ENCODE results near the gene NTMT1. TPM values are rescaled to one million over a fixed set of nuclear protein-coding genes. Genes with fewer than 3 reads are reported as not detected.

Gene NTMT1
- total RNA-seq, 1 experiment from 2014 or later: 87.1 TPM

DNA sequence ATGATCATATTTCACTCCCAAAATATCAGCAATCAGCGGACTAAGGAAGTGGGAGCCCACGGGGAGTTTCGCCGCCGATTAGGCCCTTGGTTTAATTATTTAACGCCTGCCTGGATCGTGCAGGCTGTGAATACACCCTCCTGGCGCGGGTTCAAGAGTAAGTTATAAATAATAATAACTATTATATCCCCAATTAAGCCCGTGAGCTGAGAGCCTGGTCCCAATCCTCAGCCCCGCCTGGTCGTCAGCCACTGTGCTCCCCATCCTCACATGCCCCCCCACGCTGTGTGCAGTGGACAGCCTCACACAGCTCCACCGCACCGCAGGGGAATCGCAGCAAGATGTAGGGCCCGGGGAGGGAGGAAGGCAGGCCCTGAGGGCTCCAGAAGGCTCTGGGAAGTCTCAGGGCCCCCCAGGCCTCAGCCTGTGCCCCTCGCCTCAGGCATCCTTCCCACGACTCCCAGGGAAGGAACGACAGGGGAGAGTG is 28.6 kb downstream of the NTMT1 start:
- ChIA-PET POLR2A (ENCODE audit: low non-redundant PET) (no interaction called here), CTCF (no interaction called here)
- H3K27me3 ChIP-seq (replicated peaks; ENCODE audit: insufficient read depth, low read depth, low read length, poor library complexity): no peaks in the 10 kb centered on the region
- peaks cover 26% of the 10 kb centered on the region for H3K4me1 ChIP-seq (ENCODE audit: insufficient read depth, low read length, poor library complexity, severe bottlenecking)
- no peak for DNase-seq (ENCODE audit: low spot score)
- H3K9me3 ChIP-seq (ENCODE audit: low read depth, low read length, poor library complexity, severe bottlenecking): no peaks in the 10 kb centered on the region
- no peaks in the 10 kb centered on the region for H3K36me3 ChIP-seq (ENCODE audit: insufficient read depth, low read length, poor library complexity, severe bottlenecking)
- no peak for TF ChIP-seq EZH2 (IDR thresholded peaks at IDR 0.05; ENCODE audit: borderline replicate concordance, low read depth, low read length, poor library complexity, severe bottlenecking)
- TF ChIP-seq, protein P1, sequence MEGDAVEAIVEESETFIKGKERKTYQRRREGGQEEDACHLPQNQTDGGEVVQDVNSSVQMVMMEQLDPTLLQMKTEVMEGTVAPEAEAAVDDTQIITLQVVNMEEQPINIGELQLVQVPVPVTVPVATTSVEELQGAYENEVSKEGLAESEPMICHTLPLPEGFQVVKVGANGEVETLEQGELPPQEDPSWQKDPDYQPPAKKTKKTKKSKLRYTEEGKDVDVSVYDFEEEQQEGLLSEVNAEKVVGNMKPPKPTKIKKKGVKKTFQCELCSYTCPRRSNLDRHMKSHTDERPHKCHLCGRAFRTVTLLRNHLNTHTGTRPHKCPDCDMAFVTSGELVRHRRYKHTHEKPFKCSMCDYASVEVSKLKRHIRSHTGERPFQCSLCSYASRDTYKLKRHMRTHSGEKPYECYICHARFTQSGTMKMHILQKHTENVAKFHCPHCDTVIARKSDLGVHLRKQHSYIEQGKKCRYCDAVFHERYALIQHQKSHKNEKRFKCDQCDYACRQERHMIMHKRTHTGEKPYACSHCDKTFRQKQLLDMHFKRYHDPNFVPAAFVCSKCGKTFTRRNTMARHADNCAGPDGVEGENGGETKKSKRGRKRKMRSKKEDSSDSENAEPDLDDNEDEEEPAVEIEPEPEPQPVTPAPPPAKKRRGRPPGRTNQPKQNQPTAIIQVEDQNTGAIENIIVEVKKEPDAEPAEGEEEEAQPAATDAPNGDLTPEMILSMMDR (conservative IDR thresholded peaks at IDR 0.05; ENCODE audit: low read depth, low read length): no peak
- H3K4me3 ChIP-seq (ENCODE audit: low read depth, low read length, poor library complexity, severe bottlenecking): peak overlapping the region; percentile 22
- H3K27ac ChIP-seq (ENCODE audit: low read depth, low read length, poor library complexity, severe bottlenecking): peak overlapping the region; percentile 57
- intact Hi-C loops (cut with micrococcal nuclease; ENCODE audit: unreplicated experiment): no loop called here
- no TSS peak for BruUV-seq (replicated peaks)

GRCh38 chr9:129655154-129655553 is 29.2 kb downstream of the NTMT1 start:
- TF ChIP-seq EZH2 (IDR thresholded peaks at IDR 0.05; ENCODE audit: borderline replicate concordance, low read depth, low read length, poor library complexity, severe bottlenecking): no peak
- TF ChIP-seq, protein P1 (conservative IDR thresholded peaks at IDR 0.05; ENCODE audit: low read depth, low read length): no peak
- Histone ChIP-seq H3K36me3 (ENCODE audit: insufficient read depth, low read length, poor library complexity, severe bottlenecking) (no peaks in the 10 kb centered on the region), H3K9me3 (ENCODE audit: low read depth, low read length, poor library complexity, severe bottlenecking) (no peaks in the 10 kb centered on the region), H3K4me3 (ENCODE audit: low read depth, low read length, poor library complexity, severe bottlenecking) (no peak overlapping the region), H3K4me1 (ENCODE audit: insufficient read depth, low read length, poor library complexity, severe bottlenecking) (peaks cover 20% of the 10 kb centered on the region), H3K27ac (ENCODE audit: low read depth, low read length, poor library complexity, severe bottlenecking) (no peak overlapping the region), H3K27me3 (replicated peaks; ENCODE audit: insufficient read depth, low read depth, low read length, poor library complexity) (no peaks in the 10 kb centered on the region)
- ChIA-PET CTCF (interaction anchor here (0.5 to 0.6 kb wide), 2 partner anchors 29 to 71 kb away, joined by 3 to 16 read pairs; partner anchors contain the start of gene NTMT1), POLR2A (ENCODE audit: low non-redundant PET) (no interaction called here)
- intact Hi-C loops (cut with micrococcal nuclease; ENCODE audit: unreplicated experiment): no loop called here
- DNase-seq (ENCODE audit: low spot score): no peak
- BruUV-seq (replicated peaks): no TSS peak

GRCh38 chr9:129655696-129656095 is 29.7 kb downstream of the NTMT1 start:
- CTCF ChIA-PET: interaction anchor here (0.5 to 0.6 kb wide), 2 partner anchors 30 to 71 kb away, joined by 3 to 16 read pairs; partner anchors contain the start of gene NTMT1

More at GRCh38 chr9:129655696-129656095, 29.7 kb downstream of the NTMT1 start:
- intact Hi-C loops (cut with micrococcal nuclease; ENCODE audit: unreplicated experiment): no loop called here
- no peaks in the 10 kb centered on the region for H3K9me3 ChIP-seq (ENCODE audit: low read depth, low read length, poor library complexity, severe bottlenecking)
- no peak overlapping the region for H3K4me3 ChIP-seq (ENCODE audit: low read depth, low read length, poor library complexity, severe bottlenecking)
- no peaks in the 10 kb centered on the region for H3K36me3 ChIP-seq (ENCODE audit: insufficient read depth, low read length, poor library complexity, severe bottlenecking)
- H3K27me3 ChIP-seq (replicated peaks; ENCODE audit: insufficient read depth, low read depth, low read length, poor library complexity): no peaks in the 10 kb centered on the region
- H3K27ac ChIP-seq (ENCODE audit: low read depth, low read length, poor library complexity, severe bottlenecking): no peak overlapping the region
- no TSS peak for BruUV-seq (replicated peaks)
- POLR2A ChIA-PET (ENCODE audit: low non-redundant PET): no interaction called here
- TF ChIP-seq EZH2 (IDR thresholded peaks at IDR 0.05; ENCODE audit: borderline replicate concordance, low read depth, low read length, poor library complexity, severe bottlenecking): no peak
- TF ChIP-seq, protein P1 (conservative IDR thresholded peaks at IDR 0.05; ENCODE audit: low read depth, low read length): no peak
- peaks cover 17% of the 10 kb centered on the region for H3K4me1 ChIP-seq (ENCODE audit: insufficient read depth, low read length, poor library complexity, severe bottlenecking)
- DNase-seq (ENCODE audit: low spot score): no peak
